CD4-positive, alpha-beta T cell treated with Interleukin-12 subunit alpha and Interleukin-12 subunit beta, for 1 hour (primary cell): ENCODE data around the gene VGLL4.

Experiments used
- DNase-seq: peaks from one replicate; pipeline ENCODE4 v3.0.0-alpha.2; 2020

VGLL4 gene

DNA sequence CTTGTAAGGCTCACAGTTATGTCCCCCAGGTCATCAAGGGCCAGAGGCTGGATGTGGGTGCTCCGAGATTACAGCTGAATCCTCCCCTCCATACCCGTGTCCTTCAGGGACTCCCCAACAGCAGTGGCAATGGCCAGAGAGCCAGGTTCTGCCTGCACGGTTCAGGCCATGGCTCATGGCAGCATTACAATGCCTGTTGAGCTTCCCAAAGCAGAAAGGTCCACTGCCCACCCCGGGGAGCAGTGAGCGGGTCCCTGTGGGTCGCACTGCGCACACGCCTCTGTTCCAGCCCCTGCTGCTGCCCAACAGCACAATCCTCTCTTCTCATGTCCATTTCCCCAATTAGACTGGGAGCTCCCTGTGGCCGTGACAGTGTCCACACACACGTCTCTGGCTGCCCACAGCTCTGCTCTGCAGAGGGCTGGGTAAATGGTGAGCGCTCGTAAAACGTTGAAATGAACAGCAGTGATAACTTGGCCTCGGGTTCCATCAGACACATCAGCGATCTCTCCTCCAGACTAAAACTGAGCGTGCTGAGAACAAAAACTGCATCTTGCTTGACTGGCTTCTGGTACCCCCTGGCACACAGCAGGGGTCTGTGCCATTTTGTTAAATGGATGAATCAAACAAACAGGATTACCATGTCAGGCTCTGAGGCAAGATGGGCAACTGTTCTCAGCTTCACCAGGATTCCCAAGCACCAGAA, 80.4 kb downstream of the VGLL4 start:
- no peak for DNase-seq

DNA sequence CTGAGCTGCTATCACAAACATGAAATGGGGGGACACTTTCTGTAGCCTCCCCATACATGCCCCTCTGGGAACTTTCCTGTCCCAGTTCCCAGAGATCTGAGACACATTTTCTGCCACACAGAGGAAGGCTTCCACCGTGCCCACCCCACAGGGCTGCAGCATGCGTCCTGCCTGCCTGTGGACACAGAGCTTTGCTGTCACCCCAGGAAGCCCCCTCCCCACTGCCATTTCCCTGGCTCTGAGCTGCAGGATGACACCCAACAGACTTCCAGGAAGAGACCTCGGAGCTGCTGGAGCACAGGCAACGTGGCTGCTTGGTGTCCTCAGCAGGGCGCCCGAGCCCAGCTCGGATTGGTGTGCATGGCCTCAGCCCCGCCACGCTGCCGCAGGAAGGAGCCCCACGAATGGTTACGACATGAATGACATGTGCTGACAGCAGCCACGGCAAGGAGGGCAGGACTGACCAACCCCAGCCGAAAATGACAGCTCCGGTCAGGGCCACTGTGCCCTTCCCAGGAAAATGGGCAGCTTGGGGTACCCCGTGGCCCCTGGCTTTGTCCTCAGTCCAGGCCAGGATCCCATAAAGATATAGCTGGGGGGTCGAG, 81.3 kb downstream of the VGLL4 start:
- DNase-seq = no peak

DNA sequence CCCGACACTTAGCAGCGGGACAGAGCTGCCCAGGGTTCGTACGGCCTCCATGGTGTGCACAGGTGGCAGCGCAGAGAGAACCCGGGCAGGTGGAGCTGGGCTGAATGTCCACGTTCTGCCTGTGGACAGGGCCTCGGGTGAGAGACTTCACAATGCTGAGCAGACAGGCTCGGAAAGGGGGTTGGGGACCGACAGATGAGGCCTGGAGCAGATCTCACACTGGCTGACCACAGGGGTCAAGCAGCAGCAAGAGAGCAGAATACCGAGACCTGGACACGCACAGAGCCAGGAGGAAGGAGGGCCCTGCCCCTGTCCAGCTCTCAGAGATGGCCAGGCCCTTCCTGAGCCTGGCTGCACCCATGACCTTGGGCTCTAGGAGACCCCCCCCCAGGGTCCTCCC, 83.0 kb downstream of the VGLL4 start:
- DNase-seq = no peak

- DNase-seq = no peak
Observed at GRCh38 chr3:11559816-11560633, 83.7 kb downstream of the VGLL4 start.

DNA sequence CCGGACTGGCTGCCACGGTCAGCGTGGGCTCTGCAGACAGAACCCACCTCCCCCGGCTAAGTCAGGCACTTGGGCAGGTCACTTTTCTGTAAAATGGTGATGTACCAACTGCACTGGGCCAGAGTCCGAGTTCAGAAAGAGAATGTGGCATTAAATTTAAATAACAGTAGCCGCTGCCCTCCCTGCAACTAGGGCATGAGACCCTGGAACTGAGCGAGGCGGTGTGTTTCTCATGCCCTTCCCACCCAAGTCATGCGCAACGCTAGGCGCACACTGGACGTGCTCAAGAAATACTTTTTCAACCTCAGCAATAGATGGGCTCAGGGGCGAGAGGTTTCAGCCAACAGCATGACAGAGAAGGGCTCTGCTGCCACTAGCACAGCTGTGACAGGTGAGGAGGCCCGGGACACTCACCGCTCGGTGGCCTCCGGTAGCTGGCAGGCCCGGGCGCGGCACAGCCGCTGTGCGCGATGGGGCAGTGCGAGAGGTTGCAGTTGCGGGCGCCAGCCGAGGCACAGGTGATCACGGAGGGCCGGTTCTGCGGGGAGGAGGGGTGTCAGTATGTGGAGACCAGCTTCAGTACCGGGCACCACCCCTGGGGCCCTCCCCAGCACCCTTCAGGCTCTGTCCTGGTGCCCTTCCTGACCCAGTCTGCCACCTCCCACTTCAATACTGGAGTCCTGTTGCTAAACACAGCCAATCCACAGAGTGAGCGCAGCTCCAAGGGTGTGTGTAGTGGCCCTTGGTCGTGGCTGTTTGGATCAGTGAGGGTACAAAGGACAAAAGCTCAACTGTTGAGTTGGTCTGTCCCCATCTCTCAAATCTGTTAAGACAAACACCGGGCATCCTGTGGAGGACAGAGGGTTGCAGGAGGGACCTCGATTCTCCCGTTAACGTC, 84.5 kb downstream of the VGLL4 start:
- no peak for DNase-seq

- no peak for DNase-seq
Observed at GRCh38 chr3:11558411-11558903, 85.3 kb downstream of the VGLL4 start.

- no peak for DNase-seq
Observed at GRCh38 chr3:11558002-11558401, 85.7 kb downstream of the VGLL4 start.

- DNase-seq = no peak
Observed at GRCh38 chr3:11556851-11557644, 86.7 kb downstream of the VGLL4 start.

DNA sequence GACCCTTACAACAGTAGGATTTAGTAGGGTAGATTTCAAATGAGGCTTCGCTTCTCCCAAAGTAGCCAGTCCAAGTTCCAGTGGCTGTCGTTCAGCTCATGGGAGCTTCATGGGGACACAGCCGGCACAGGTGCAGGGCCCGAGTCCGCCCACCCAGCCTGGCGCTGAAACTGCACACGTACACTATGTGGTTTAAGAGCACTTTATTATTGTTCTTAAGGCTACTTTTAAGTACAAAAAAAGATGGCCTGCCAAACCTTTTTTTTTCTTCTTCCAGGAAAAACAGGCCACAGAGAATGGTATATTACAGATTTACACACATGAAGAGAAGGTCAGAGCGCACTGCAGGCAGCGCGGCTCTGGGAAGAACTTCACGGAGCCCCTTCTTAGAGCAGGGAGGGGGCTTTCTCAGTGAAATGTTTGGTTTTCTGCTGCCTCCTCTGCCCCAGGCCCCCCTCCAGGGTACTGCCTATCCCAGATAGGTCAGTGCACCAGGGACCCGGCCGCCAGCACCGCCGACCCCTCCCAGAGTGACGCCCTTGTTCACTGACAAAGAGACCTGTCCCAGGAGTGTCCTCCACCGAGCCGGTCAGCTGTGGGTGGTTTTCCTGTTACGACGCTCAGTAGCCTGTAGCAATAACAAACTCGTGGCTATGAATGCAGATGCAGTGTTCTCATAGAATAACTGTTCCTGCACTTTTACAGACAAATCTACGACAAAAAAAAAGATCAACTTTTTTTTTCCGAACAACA, 87.7 kb downstream of the VGLL4 start:
- DNase-seq = no peak

- no peak for DNase-seq
Observed at GRCh38 chr3:11555211-11555782, 88.4 kb downstream of the VGLL4 start.

DNA sequence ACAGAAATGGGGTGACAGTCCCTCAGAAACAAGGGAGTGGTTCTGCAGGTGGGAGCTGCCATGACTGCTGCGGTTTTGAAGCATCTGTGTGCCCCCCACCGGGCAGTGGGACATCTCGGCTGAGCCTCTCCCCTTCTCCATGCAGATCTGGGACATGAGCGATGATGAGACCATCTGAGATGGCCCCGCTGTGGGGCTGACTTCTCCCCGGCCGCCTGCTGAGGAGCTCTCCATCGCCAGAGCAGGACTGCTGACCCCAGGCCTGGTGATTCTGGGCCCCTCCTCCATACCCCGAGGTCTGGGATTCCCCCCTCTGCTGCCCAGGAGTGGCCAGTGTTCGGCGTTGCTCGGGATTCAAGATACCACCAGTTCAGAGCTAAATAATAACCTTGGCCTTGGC, 89.0 kb downstream of the VGLL4 start:
- no peak for DNase-seq

- DNase-seq = no peak
Observed at GRCh38 chr3:11554236-11554610, 89.5 kb downstream of the VGLL4 start.

DNA sequence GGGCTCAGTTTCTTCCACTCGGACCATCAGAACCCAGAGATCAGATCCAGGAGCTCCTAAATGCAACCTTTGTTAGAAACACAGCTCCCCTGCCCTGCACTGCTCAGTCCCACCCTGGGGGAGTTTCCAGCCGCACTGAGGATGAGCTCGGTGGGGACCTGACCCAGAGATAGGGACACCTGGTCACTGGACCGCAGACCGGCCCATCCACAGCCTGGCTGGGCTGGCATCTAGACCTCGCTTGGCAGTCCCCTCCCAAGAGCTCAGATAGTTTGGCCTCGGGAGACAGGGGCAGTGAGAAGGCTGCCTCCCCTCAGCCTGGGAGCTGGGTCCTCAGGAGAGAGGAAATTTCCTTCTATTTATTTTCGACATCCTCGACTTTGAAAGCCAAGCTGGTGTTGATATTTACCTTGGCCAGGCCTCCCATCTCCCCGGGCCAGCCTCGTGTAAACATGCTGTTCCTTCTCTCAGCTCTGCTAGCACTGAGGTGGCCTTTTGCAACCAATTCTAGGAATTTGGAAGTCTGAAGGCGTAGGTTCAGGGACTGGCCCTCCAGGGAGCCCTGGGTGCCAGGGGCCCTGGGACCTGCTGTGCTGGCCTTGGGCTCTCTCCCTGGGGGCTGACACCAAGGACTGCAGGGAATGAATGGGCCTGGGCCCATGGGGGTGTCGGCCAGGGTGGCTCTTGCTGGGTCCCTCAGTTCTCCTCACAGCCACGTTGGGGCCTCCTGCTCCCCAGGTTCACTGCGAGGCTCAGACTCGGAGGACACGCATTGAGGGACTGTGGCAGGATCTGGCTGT, 90.1 kb downstream of the VGLL4 start:
- DNase-seq = no peak

DNA sequence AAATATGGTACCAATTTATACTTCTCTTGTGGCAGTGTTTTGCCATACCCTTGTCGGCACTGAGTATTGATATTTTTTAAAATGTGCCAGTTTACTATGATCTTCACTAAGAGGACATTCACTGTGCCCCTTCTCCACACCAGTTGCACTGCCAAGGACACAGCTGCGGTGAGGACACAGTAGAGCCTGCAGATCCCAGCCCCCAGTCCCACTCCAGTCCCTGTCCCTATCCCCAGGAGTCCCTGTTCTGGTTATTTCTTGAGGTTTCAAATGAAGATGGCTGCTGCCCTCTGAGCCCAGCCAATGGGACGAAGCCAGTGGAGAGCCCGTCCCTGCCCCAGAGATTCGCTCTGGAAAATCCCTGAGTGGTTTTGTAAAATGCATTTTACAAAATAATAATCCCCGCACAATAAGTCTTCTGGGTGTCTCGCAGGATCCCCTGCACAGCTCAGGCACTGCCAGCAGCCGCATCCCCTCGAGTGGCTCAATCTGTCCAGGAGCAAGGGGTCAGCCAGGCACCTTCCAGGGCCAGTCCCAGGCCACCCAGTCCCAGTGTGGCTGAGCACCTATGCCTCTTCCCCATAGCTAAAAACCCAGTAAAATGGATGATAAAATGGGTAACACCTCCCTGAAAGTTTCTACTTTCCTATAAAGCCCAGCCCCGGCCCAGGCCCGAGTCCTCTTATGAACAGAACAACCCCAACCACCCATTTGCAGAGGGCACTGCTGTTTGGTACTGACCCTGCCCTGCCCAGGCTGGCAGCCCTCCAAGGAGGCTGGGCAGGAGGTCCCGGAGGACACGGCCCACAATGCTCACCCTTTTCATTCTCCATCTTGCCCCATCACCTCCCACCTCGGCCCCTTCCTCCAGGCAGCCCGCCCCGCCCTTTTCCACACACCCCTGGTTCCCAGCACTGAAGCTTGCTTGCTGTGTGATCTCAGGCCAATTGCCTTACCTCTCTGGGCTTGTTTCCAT, 91.1 kb downstream of the VGLL4 start:
- no peak for DNase-seq

- DNase-seq = no peak
Observed at GRCh38 chr3:11551036-11551435, 92.7 kb downstream of the VGLL4 start.

- DNase-seq = no peak
Observed at GRCh38 chr3:11549580-11550140, 94.1 kb downstream of the VGLL4 start.

- no peak for DNase-seq
Observed at GRCh38 chr3:11548721-11549131, 95.0 kb downstream of the VGLL4 start.

GRCh38 chr3:11547498-11547897, 96.2 kb downstream of the VGLL4 start:
- no peak for DNase-seq
